GM21723 (cell line): ENCODE data around the gene LHPP.

Experiments used
- ATAC-seq: cut with Tn5 transposase; IDR thresholded peaks from one replicate; pipeline ENCODE4 v1.9.1; 2021; ENCODE audit warnings: mild to moderate bottlenecking, moderate library complexity; ENCODE audit not compliant: unreplicated experiment

Gene LHPP

DNA sequence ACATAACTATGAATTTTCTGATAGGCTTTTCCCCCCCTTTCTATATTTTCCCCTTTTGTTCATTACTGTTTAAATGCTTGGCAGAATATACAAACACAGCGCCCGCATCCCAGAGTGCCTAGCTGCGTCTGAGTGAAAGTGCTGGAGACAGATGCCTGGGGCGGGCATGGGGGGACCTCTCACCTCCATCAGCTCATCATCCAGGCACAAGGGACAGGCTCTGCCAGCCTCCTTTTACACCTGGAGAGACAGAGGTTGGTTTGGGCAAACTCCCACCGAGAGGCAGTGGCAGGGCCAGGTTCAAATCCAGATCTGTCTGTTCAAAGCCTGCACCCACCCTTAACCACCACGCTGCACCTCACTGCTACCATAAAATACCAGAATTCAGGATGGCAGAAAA, 178.0 kb downstream of the LHPP start:
- no peak for ATAC-seq

DNA sequence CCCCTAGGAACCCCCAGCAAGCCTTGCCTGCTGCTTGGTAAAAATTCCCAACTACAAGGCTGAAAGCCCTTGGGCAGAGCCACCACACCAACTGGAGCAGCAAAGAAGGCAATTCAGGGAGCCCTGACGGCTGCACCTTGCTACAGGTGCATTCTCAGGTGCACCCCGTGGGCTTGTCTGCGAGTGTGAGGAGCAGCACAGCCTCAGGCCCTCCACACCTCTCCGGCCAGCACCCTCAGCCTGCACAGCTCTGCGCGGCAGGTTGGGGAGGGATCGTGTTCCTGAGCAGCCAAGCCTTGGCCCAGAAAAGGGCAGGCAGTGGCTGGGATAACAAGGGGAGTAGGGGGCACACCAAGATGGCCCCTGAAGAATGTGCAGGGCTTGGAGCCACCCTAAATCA, 178.4 kb downstream of the LHPP start:
- no peak for ATAC-seq

DNA sequence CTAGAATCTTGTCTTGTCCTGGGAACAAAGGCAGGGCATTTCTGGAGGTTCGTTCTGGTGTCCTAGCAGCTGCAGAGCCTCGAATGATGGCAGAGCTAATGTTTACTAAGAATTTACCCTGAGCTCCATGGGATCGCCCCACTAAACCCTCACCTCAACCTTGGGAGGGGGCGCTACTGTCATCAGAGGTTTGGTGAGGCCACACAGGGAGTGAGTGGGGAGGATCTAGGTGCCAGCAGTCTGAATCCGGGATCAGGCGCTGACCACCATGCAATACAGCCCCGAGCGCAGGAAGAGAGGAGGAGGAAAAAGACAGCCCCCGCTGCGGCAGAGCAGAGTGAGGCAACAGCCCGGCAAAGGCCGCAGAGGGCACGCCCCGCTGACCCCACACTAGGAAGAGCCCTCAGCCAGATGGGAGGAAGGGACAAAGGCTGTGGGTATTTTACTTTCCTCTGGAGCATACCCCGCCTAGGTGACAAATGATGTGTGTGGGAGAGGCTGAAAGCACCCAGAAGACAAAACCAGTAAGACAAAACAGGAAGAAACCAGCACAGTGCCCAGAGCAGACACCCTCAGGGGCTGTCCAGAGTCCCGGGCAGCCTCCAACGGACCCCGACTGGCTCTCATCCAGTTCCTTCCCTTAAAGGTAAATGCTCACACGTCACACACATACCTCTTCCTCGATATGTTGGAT, 179.1 kb downstream of the LHPP start:
- ATAC-seq, result peak; percentile 68

DNA sequence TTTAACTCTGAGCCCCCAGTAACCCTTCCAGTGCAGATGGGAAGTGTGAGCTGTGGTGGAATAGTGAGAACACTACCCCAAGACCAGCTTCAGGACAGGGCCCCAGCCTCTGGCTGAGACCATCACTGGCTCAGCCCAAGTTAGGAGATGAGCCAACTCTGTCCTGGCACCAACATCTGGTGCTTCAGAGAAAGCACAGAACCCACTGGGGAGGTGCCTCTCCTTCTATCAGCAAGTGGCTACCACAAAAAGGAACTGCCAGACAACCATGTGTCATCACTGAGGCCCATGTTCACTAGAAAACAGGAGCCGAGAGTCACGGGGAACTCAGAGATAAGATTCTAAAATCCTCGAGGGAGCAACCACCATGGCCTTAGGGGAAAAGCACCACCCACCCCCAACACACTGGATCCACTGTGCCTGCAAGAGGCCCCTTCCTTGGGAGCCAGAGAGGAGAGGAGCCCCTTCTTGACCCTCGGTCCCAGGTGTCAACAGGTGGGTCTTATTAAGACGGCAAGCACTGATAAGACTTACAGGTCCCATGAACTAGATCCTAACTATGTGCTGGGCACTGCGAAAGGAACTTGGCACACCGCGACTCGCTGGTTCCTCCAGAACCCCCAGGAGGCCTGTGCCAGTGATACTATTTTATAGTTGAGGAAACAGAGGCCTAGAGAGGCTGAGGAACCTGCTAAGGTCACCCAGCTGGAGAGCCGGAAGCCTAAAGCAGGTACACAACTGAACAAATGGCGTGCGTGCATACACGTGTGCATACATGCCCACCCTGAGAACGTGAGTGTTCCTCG, 179.9 kb downstream of the LHPP start:
- ATAC-seq, result peak; percentile 51

DNA sequence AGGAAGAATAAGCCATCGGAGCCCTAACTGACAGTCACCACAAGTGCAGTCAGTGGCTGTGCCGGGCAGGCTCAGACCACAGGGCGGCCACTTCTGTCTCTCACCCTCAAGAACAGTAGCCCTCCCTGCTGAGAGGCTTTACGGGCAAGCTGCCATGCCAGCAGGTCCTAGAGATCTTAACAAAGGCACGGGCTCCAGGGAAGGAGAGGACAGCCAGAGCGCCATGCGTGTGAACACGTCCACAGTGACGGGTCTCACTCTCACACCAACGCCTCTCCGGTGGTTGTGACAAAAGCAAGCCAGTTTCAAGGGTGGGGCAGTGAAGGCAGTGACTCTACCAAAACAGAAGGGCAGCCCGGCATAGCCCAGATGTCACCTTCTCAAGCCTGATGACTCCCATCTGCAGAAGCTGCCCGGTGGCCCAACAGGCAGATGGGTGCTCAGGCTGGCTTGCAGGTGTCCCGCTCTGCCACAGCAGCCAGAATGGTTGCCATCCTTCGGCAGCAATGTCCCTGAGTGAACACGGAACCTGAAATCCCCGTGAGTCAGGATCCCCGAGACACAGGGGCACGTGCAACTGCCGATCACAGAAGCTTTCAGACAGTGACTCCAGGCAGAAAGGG, 180.6 kb downstream of the LHPP start:
- ATAC-seq, result no peak

DNA sequence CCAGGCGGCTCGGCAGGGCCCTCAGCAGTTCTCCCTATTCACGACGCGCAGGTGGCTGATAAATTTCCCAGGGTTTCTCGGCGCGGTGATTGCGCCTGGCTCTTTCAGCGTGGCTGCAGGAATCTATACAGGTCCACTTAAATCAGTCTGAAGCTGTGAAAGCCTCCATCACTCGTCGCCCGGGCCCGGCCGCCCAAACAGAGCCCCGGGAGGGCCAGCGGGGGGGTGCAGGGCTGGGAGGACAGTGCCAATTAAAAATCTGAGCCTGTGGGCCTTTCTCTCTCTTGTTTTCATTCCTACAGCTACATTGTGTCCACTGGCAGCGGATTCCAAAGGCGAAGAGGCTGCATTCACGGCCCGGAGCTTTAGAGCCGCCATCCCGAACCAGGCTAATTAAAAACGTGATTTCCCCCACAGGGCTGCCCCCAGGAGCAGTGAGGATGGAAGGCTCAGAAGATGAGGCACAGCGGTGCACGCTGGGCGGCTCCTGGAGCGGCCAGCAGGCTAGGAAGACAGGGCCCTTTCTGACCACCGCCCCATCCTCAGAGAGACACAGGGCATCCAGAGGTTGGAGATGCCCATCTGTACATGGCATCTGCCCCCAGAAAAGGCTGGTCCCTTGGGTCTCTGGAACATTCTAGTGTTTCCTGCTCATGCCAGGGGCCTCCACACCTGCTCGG, 181.8 kb downstream of the LHPP start:
- no peak for ATAC-seq

DNA sequence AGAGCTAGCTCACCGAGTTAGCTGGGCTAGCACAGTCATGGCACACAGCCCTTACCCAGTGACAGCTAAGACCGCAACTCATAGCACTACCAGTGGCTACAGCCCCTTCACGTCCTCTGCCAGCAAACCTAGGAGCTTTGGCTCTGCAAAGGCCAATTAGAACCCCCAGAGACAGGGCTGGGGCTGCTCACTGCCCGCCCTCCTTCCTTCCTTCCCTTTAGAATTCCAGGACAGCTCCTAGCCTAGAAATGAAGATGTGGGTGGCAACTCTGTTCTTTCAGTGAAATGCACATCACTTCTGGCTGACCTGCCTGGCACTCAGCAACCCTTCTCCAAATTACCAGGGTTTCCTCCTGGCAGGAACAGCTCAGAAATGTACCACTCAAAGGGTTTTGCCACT, 182.6 kb downstream of the LHPP start:
- ATAC-seq, result no peak

DNA sequence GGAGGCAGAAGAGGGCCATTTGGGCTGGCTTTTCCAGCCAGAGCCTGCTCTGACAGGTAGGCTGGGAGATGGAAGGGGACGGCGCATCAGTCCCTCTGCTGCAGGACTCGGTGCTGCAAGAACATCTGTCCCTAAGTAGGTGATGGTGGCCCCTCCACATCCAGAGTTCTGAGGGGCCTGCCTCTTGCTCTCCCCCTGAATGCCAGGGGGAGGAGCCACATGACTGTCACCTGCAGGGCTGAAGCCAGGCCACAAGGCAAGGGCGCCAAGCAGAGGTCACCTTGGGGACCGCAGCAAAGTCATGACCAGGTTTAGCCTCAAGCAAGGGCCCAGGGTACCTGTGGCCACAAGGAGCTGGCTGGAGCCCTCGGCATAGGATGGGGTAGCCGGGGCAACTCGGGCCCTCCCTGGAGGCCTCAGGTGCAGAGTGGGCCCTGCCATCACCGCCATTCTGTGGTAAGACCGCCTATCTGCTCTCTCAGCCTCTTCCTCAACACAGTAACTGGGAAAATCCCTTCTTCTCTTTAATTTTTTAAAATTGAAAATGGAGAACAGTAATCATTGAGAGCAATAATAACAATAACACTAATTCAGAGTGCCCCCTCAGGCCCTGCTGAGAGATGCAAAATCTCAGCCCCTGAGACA, 183.3 kb downstream of the LHPP start:
- no peak for ATAC-seq

DNA sequence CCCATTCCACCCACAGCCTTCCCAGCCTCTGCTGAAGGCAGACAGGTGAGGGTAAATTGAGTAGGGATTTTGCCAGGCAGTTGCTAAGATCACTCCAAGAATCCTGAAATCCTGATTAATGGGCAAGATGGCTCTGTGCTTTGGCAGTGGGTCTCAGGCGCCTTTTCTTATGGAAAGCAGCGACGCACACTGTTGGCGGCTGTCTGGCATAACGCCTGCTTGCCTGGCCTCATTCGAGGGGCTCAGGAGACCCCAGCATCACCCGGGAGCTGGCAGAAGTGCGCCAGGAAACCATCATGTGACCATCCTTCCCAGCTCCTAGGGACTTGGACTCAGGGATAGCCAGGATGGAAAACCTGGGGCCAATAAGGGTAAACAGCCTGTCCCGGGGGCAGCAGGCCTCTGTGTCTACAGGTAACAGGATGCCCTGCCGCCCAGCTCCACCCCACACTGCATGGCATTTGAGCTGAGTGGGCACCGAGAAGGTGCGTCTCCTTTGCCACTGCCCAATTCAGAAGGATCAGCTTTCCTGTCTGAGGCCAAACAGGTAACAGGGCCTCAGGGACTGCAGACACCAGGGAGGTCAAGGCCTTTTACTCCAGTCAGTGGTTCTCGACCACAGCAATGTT, 184.0 kb downstream of the LHPP start:
- ATAC-seq, result no peak

DNA sequence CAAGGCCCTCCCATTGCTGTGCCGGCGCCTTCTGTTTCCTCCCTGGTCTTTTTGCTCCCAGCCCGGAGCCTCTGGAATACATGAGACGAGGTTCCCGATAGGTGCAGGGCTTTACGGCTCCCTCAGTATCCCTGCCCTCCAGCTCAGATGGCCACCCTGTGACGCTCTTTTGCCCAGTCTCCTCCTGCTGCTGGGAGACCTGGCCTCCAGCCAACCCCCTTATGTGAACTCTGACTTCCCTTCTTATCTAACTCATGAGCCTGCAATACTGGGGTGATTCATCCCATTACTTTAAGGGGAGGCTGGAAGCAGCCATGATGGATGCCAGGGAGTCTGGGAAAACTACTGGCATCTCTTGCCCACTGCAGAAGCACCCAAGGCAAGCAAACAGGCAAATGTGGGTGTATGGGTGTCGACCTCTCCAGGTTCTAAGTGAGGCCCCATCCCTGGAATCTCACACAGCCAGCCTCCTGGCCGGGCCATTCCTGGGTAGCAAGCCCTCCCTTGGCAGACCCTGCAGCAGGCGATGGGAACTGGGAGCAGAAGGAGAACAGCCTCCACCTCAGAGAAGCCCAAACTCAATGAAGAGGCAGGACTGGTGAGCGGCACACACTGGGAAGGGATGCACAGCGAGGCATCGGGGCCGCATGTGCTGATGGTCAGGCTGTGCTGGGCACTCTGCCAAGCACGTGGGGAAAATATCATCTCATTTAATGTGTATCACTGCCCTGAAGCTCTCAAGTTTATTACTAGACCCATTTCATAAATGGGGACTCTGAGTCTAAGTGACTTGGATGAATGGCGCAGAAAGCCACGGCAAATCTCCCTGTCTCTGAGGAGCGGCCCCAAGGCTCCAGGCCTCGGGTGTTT, 185.1 kb downstream of the LHPP start:
- ATAC-seq, result no peak

DNA sequence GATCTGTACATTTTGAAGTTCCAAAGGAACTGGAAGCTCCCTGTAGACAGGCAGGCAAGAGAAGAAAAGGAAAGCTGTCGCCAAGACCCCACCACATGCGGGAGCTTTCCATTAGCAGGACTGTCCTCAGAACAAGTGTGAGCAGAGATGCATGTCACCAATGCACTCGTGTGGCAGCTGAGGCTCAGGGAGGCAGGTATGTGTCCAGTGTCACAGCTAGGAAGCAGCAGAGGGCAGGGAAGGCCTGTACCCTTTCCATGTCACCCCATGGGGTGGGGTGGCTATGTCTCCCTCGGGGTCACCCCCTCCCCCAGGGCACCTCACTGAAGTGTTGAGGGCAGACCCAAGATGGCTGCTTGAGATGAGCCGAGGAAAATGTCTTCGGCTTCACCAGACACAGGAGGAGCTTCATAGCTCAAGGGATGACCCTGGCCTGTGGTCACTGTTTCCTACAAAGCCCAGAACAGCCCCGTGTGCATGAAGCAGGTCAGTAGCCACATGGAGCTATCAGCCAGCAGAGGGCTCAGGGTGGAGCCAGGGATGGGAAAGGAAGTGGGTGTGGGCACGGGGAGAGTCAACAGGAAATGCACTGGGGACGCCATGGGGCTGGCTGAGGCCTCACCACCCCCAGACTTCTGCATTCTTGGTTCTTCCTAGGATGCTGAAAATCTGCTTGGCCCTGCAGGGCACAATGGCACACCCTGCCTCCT, 186.0 kb downstream of the LHPP start:
- ATAC-seq, result peak; percentile 61

DNA sequence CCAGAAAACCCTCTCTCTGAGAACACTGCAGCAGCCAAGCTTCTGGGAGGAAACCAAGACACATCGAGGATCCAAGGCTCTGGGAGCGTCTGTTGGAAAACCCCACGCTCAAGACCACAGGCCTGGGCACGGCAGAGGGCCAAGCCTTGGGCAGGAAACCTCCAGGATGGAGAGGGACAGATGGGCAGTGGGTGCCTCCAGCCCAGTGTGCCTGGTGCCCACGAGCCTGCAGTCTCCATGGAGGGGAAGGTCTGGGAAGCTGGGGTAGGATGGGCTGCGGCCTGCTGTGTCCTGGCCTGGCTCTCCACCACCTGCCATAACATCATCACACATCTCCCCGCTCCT, 186.5 kb downstream of the LHPP start:
- ATAC-seq, result no peak

DNA sequence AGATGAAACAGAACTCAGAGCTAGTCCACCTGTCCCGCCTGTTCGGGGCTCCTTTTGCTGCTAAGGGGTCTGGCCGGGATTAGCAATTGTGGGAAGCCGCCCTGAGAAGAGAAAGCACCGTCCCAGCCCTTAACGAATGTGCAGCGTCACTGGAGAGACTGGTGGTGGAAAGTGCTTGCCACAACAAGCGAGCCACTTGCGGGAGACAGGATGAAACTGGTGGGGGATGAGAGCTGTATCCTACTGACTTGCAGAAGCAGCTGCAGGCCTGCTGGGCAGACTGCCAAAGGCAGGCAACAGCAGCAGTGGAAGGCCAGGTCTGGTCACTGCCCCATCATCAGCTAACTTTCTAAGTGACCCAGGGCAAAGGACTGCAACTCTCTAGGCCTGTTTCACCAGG, 187.1 kb downstream of the LHPP start:
- no peak for ATAC-seq

DNA sequence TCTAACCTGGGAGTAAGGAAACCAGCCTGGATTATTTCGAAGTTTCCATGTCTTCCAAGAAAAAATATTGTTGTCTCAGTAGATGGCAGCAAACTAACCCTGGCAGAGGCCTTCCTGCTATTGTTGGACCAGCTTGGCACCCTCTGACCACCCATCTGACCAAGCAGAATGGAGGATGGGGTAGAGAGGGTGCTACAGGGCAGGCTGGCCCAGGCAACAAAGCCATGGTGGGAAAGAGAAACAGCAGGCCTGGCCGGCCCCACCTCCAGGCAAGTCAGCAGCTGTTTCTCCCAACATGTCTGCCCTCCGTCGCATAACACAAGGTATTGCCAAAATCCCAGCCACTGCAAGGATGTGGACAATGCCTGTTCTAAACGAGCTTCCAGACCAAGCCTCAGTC, 187.6 kb downstream of the LHPP start:
- ATAC-seq, result no peak

DNA sequence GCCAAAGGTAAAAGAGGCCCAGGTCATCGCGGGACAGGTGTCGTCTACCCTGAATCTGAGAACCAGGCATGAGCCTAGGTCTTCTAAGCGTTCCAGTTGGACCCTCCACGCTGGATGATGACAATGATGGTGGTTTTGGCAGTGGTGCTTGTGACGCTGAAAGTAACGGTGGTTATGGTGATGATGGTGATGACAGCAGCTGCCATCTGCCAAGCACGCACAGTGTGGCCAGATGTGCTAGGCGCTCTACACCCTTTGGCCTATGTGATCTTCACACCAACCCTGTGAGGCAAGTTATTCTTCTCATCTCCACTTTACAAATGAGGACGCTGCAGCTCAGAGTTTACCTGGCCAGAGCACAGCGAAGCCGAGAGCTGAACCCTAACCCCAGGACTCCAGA, 188.6 kb downstream of the LHPP start:
- no peak for ATAC-seq

DNA sequence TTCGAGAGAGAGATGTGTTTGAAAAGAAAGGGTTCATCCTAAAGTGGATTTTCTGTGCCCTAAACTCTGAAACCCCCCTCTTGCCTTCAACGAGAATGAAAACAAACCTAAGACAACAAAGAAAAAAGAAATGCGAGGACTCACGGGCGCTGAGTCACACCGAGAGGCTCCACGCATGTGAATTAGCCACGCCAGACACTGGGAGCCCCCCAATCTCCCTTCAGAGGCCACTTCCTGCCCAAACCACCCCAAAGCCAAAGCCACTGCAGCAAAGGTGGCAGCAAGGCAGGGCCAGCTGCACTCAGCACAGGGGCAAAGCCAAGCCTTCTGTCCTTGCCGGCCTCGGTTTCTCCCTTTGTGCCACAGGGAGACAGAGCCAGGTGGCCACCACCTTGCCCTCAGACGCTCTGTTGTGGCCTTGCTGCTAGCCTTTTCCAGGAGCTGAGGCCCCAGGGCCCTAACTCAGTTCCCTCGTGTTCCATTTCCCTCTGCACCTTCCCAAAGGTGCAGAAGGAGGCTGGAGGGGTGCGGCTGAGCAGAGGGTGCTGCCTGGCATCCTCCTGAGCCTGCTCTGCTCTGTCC, 189.3 kb downstream of the LHPP start:
- no peak for ATAC-seq

DNA sequence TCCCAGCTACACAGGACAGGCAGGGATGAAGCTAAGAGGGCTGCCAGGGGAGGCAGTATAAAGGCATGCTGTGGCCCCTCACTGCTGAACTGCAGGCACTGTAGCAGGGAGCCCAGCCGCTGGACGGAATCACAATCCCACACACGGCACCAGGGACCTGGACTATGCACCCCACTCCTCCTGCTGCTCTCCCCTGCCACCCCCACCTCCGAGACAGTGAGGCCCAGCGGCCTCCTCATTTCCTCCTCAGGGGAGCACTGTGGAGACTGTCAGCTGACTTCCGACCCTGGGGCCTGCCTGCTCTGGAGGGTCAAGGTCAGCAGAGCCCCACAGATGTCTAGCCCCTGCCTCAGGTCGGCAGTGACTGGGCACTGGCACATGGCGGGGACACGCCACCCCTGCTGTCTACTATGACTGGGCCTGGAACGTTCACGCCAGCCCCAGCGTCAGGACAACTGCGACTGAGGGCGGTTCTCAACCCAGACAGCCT, 189.8 kb downstream of the LHPP start:
- ATAC-seq, result no peak

DNA sequence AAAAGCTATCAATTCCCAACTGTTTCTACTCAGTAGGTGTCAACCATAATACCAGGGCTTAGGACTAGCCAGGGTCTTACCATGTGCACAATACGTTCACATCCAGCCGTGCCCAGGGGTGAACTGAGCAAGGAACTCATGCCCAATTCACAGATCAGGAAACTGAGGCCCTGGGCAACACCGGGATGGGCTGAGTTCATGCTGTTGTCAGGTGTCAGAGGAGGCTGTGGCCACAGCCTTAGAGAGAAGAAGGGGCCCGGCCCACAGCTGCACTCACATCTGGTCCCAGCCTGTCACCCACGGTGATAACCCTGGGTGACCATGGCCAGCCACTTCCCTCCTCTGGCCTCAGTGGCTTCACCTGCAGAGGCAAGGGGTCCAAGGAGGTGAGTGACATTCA, 190.6 kb downstream of the LHPP start:
- no peak for ATAC-seq

DNA sequence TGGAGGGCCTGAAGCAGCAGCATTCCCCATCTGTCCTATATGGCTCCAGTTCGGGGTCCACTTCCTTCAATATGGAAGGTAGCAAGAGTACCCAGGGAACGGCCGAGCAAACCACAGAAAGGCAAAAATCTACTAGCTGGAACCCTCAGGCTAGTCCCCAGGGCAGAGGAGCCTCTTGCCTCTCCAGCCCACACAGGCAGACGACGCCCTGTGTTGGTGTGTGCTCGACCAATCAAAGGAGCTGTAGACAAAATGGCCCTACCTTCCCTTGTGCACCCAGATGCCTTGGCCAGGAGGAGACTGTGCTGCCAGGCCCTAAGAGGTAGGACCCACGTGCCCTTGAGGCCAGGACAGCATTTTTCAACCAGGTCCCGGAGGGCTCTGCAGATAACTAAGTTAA, 191.1 kb downstream of the LHPP start:
- ATAC-seq, result no peak
